K562 (cell line): ENCODE measurements around the gene SHISA5. TPM values are rescaled to one million over a fixed set of nuclear protein-coding genes. Genes with fewer than 3 reads are reported as not detected.

Experiments used
- CCAR2 ChIP-seq: fragments of 200-400 bp; formaldehyde crosslinking; IDR thresholded peaks from 2 replicates; pipeline ENCODE4 v1.6.1; 2017; ENCODE audit warnings: mild to moderate bottlenecking, low read depth, low read length
- CHD2 ChIP-seq: IDR thresholded peaks from 2 replicates; pipeline ENCODE4 v1.6.1; 2011; ENCODE audit warnings: low read depth, low read length
- CREB3 ChIP-seq: fragments of 450-650 bp; conservative IDR thresholded peaks from 2 replicates; pipeline ENCODE4 v1.6.1; 2016; ENCODE audit warnings: missing genetic modification characterization, low read depth, mild to moderate bottlenecking, missing compliant biosample characterization, moderate library complexity
- MIER1 ChIP-seq: fragments of 450-650 bp; IDR thresholded peaks from 2 replicates; pipeline ENCODE4 v1.6.1; 2016; ENCODE audit warnings: antibody characterized with exemption, mild to moderate bottlenecking, low read depth
- NRF1 ChIP-seq, 2 experiments: fragments of 450-650 bp; IDR thresholded peaks in 1 of 2; conservative IDR thresholded peaks in 1 of 2; 2 replicates each; pipeline ENCODE4 v1.6.1; 2014; ENCODE audit warnings: mild to moderate bottlenecking in 2 of 2
- PRPF4 ChIP-seq: fragments of 200-400 bp; formaldehyde crosslinking; IDR thresholded peaks from one replicate; pipeline ENCODE4 v1.6.1; 2017; ENCODE audit warnings: low read length, low read depth, mild to moderate bottlenecking; ENCODE audit not compliant: insufficient read depth, poor library complexity, severe bottlenecking
- PURB ChIP-seq: sonication (generic); formaldehyde crosslinking; IDR thresholded peaks from 2 replicates; pipeline ENCODE4 v1.9.0; 2021; ENCODE audit warnings: low read depth, mild to moderate bottlenecking, missing genetic modification reagents
- SLC30A9 ChIP-seq: fragments of 250-450 bp; sonication (Bioruptor Pico); IDR thresholded peaks from 2 replicates; pipeline ENCODE4 v1.8.0; 2022; ENCODE audit warnings: mild to moderate bottlenecking, moderate library complexity
- TFAP4 ChIP-seq: sonication (generic); formaldehyde crosslinking; IDR thresholded peaks from 2 replicates; pipeline ENCODE4 v1.8.0; 2022; ENCODE audit warnings: missing genetic modification reagents, mild to moderate bottlenecking, moderate library complexity, borderline replicate concordance
- ZBTB34 ChIP-seq: fragments of 250-450 bp; sonication (Bioruptor Pico); IDR thresholded peaks from 2 replicates; pipeline ENCODE4 v1.8.0; 2021; ENCODE audit warnings: mild to moderate bottlenecking, moderate library complexity
- ZNF124 ChIP-seq: sonication (generic); formaldehyde crosslinking; IDR thresholded peaks from 2 replicates; pipeline ENCODE4 v1.8.1; 2022; ENCODE audit warnings: missing genetic modification reagents
- ZNF274 ChIP-seq: IDR thresholded peaks from 2 replicates; pipeline ENCODE4 v1.6.1; 2011; ENCODE audit warnings: low read depth, mild to moderate bottlenecking, low read length, moderate library complexity, borderline replicate concordance
- ZNF277 ChIP-seq: fragments of 250-450 bp; sonication (Bioruptor Pico); IDR thresholded peaks from 2 replicates; pipeline ENCODE4 v1.8.0; 2022; ENCODE audit warnings: inconsistent platforms, mild to moderate bottlenecking, moderate library complexity, borderline replicate concordance
- ZNF76 ChIP-seq: fragments of 250-450 bp; sonication (Bioruptor Pico); IDR thresholded peaks from 2 replicates; pipeline ENCODE4 v1.4.0; 2020; ENCODE audit warnings: mild to moderate bottlenecking, moderate library complexity, borderline replicate concordance
- polyA plus RNA-seq, 8 experiments: library from polyadenylated mRNA; depleted of rRNA in 4 of 8; stranded (reverse) in 5 of 8; unstranded in 3 of 8; fragments of >200 nt; fragmentation: Nextera tagmentation in 2 of 8; fragmentation: Illumina TruSeq in 1 of 8; extraction: Ambion mirVana in 2 of 8; extraction: Trizol in 1 of 8; gene quantifications; 2 replicates each; pipeline versions ENCODE4 v1.2.1 to v1.2.3, GENCODE V29; 2011 to 2014; ENCODE audit warnings: inconsistent platforms in 1 of 8, missing spikeins in 1 of 8
- total RNA-seq, 7 experiments: library from RNA; depleted of rRNA in 6 of 7; stranded (reverse); fragments of >200 nt in 6 of 7; fragmentation: Illumina TruSeq in 2 of 7; extraction: Trizol in 2 of 7; gene quantifications; 2 replicates each; pipeline versions ENCODE4 v1.2.1 to v1.2.3, GENCODE V29; 2011 to 2021; ENCODE audit warnings: low replicate concordance in 1 of 7

The SHISA5 gene
- total and polyA plus RNA-seq, 9 of the 15 experiments (the other 6 are each of a cell fraction or from before 2014, with no cell fraction given): 8.4 to 85.8 (median 56.1) TPM

GRCh38 chr3:48429317-48429959 is 74.5 kb downstream of the SHISA5 start (continued):
- no peak for TF ChIP-seq CHD2
- no peak for TF ChIP-seq ZNF274
- TF ChIP-seq ZNF277 (CRISPR knock-in tag): no peak
- no peak for TF ChIP-seq ZNF76 (CRISPR knock-in tag)
- no peak for TF ChIP-seq NRF1 (conservative IDR thresholded peaks at IDR 0.05 in 1 of 2, IDR thresholded peaks at IDR 0.05 in 1 of 2)
- TF ChIP-seq PRPF4: no peak
- TF ChIP-seq TFAP4 (CRISPR knock-in tag): 0 out of 2 replicates have a peak, but pooled peaks have one; percentile 1
- TF ChIP-seq SLC30A9 (CRISPR knock-in tag): no peak
- TF ChIP-seq ZBTB34: no peak
- TF ChIP-seq PURB (CRISPR knock-in tag): no peak
- no peak for TF ChIP-seq CCAR2
- TF ChIP-seq ZNF124: no peak
- TF ChIP-seq CREB3 (tag): no peak
- no peak for TF ChIP-seq MIER1
